ENCODE measurements around the gene SDC3.

SDC3 gene

GRCh38 chr1:30906631-30907441 lies 1.7 kb downstream of the SDC3 start:
- Histone ChIP-seq H3K9me2 (replicated peaks; ENCODE audit: control insufficient read depth, low read length) (no peaks in the 10 kb centered on the region), H3K4me2 (ENCODE audit: low read length) (no peak overlapping the region), H3K36me3 (ENCODE audit: control insufficient read depth, low read length) (no peaks in the 10 kb centered on the region), H3K4me1 (ENCODE audit: control insufficient read depth, low read length) (peaks cover 31% of the 10 kb centered on the region), H3K27ac (ENCODE audit: low read depth, low read length) (no peak overlapping the region), H4K20me1 (ENCODE audit: control insufficient read depth, insufficient read depth, low read depth, low read length) (peaks cover 8% of the 10 kb centered on the region; the same call in 1 of the 2 replicates), H3K27me3 (ENCODE audit: control insufficient read depth, low read length) (peaks cover 72% of the 10 kb centered on the region), H3K9me3 (ENCODE audit: control insufficient read depth, insufficient read depth, low read length) (no peaks in the 10 kb centered on the region), H3F3A (ENCODE audit: control insufficient read depth, insufficient read depth) (peaks cover 11% of the 10 kb centered on the region; the same call in 1 of the 2 replicates), H3K4me3 (ENCODE audit: low read length) (no peak overlapping the region), H3K79me2 (ENCODE audit: control insufficient read depth, low read length) (no peaks in the 10 kb centered on the region)
- TF ChIP-seq EZH2phosphoT487 (IDR thresholded peaks at IDR 0.05; ENCODE audit: borderline replicate concordance, low read length) = no peak
- TF ChIP-seq, protein P1, sequence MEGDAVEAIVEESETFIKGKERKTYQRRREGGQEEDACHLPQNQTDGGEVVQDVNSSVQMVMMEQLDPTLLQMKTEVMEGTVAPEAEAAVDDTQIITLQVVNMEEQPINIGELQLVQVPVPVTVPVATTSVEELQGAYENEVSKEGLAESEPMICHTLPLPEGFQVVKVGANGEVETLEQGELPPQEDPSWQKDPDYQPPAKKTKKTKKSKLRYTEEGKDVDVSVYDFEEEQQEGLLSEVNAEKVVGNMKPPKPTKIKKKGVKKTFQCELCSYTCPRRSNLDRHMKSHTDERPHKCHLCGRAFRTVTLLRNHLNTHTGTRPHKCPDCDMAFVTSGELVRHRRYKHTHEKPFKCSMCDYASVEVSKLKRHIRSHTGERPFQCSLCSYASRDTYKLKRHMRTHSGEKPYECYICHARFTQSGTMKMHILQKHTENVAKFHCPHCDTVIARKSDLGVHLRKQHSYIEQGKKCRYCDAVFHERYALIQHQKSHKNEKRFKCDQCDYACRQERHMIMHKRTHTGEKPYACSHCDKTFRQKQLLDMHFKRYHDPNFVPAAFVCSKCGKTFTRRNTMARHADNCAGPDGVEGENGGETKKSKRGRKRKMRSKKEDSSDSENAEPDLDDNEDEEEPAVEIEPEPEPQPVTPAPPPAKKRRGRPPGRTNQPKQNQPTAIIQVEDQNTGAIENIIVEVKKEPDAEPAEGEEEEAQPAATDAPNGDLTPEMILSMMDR (IDR thresholded peaks at IDR 0.05; ENCODE audit: low read depth, low read length, poor library complexity, severe bottlenecking) = no peak

DNA sequence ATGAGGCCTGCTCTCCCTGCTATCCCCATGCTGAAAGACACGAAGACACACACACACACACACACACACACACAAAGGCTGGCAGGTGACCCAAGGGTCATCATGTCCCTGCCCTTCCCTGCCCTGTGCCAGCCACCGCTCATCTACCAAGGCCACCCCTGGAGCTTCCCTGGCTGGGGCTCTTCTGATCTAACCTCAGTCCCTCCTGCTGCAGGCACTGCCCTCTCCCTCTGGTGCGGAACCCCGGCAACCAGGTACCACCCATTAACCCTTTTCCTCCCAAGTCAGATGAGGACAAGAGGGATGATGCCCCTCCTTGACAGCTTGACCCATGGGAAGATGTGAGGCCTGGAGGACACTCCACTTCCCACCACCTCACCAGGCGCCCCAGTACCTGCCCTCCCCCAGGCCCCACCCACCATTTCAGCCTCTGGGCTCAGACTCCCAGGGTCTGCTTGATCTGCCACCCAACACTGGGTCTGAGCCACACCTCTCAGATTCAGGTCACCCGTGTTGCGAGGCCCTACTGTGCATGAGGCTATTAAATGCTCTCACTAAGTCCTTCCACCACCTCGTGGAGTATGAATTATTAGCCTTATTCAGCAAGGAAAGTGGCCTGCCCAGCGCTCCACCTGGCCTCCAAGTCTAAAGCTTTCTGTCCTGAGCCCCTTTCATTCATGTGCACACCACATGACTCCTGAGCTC lies 2.5 kb downstream of the SDC3 start:
- Histone ChIP-seq H3K27me3 (ENCODE audit: control insufficient read depth, low read length) (peaks cover 75% of the 10 kb centered on the region), H3K79me2 (ENCODE audit: control insufficient read depth, low read length) (no peaks in the 10 kb centered on the region), H3K27ac (ENCODE audit: low read depth, low read length) (no peak overlapping the region), H3K4me1 (ENCODE audit: control insufficient read depth, low read length) (peaks cover 26% of the 10 kb centered on the region), H3K4me3 (ENCODE audit: low read length) (no peak overlapping the region), H3K9me2 (replicated peaks; ENCODE audit: control insufficient read depth, low read length) (no peaks in the 10 kb centered on the region), H4K20me1 (ENCODE audit: control insufficient read depth, insufficient read depth, low read depth, low read length) (peaks cover 6% of the 10 kb centered on the region; the same call in 1 of the 2 replicates), H3K4me2 (ENCODE audit: low read length) (no peak overlapping the region), H3K9me3 (ENCODE audit: control insufficient read depth, insufficient read depth, low read length) (no peaks in the 10 kb centered on the region), H3F3A (ENCODE audit: control insufficient read depth, insufficient read depth) (peaks cover 11% of the 10 kb centered on the region; the same call in 1 of the 2 replicates), H3K36me3 (ENCODE audit: control insufficient read depth, low read length) (no peaks in the 10 kb centered on the region)
- TF ChIP-seq, protein P1 (IDR thresholded peaks at IDR 0.05; ENCODE audit: low read depth, low read length, poor library complexity, severe bottlenecking) = no peak
- TF ChIP-seq EZH2phosphoT487 (IDR thresholded peaks at IDR 0.05; ENCODE audit: borderline replicate concordance, low read length) = no peak

- Histone ChIP-seq H3K36me3 (ENCODE audit: control insufficient read depth, low read length) (no peaks in the 10 kb centered on the region), H3K27ac (ENCODE audit: low read depth, low read length) (no peak overlapping the region), H3K4me3 (ENCODE audit: low read length) (no peak overlapping the region), H3K9me2 (replicated peaks; ENCODE audit: control insufficient read depth, low read length) (no peaks in the 10 kb centered on the region), H3K27me3 (ENCODE audit: control insufficient read depth, low read length) (peaks cover 68% of the 10 kb centered on the region), H3K9me3 (ENCODE audit: control insufficient read depth, insufficient read depth, low read length) (no peaks in the 10 kb centered on the region), H4K20me1 (ENCODE audit: control insufficient read depth, insufficient read depth, low read depth, low read length) (peaks cover 2% of the 10 kb centered on the region; the same call in 1 of the 2 replicates), H3F3A (ENCODE audit: control insufficient read depth, insufficient read depth) (peaks cover 9% of the 10 kb centered on the region; the same call in 1 of the 2 replicates), H3K4me1 (ENCODE audit: control insufficient read depth, low read length) (peaks cover 20% of the 10 kb centered on the region), H3K79me2 (ENCODE audit: control insufficient read depth, low read length) (no peaks in the 10 kb centered on the region), H3K4me2 (ENCODE audit: low read length) (no peak overlapping the region)
- TF ChIP-seq, protein P1 (IDR thresholded peaks at IDR 0.05; ENCODE audit: low read depth, low read length, poor library complexity, severe bottlenecking) = no peak
- TF ChIP-seq EZH2phosphoT487 (IDR thresholded peaks at IDR 0.05; ENCODE audit: borderline replicate concordance, low read length) = no peak
Observed at GRCh38 chr1:30905403-30905802, 3.2 kb downstream of the SDC3 start.
